Trophoblast cell (in vitro differentiated cells and primary cell): ENCODE measurements around the gene GPC3.

Experiments
- DNase-seq, 2 donors: peaks; one replicate each; pipeline ENCODE4 v3.0.0-alpha.2; 2016
- H2AFZ ChIP-seq: 2 replicates; pipeline ENCODE4 v1.6.1; 2013; ENCODE audit warnings: low read length, moderate library complexity, mild to moderate bottlenecking; ENCODE audit not compliant: insufficient read depth, poor library complexity
- H2AK5ac ChIP-seq: 2 replicates; pipeline ENCODE4 v1.6.1; 2013; ENCODE audit warnings: mild to moderate bottlenecking, low read length
- H2BK120ac ChIP-seq: 2 replicates; pipeline ENCODE4 v1.6.1; 2013; ENCODE audit warnings: low read length, mild to moderate bottlenecking, moderate library complexity; ENCODE audit not compliant: insufficient read depth, poor library complexity
- H2BK12ac ChIP-seq: 2 replicates; pipeline ENCODE4 v1.6.1; 2013; ENCODE audit warnings: mild to moderate bottlenecking, low read length, moderate library complexity
- H2BK5ac ChIP-seq: 2 replicates; pipeline ENCODE4 v1.6.1; 2013; ENCODE audit warnings: low read length, low read depth, moderate library complexity, mild to moderate bottlenecking; ENCODE audit not compliant: poor library complexity
- H3K14ac ChIP-seq: 2 replicates; pipeline ENCODE4 v1.6.1; 2013; ENCODE audit warnings: mild to moderate bottlenecking, low read length
- H3K18ac ChIP-seq: 2 replicates; pipeline ENCODE4 v1.6.1; 2013; ENCODE audit warnings: mild to moderate bottlenecking, low read length
- H3K23ac ChIP-seq: 2 replicates; pipeline ENCODE4 v1.6.1; 2013; ENCODE audit warnings: low read length
- H3K27ac ChIP-seq: 2 replicates; pipeline ENCODE4 v1.5.1; 2013; ENCODE audit warnings: low read depth, mild to moderate bottlenecking, inconsistent platforms, low read length, moderate library complexity
- H3K27me3 ChIP-seq: 2 replicates; pipeline ENCODE4 v1.6.1; 2013; ENCODE audit warnings: inconsistent platforms, mild to moderate bottlenecking, low read length, moderate library complexity; ENCODE audit not compliant: insufficient read depth
- H3K36me3 ChIP-seq, 2 experiments: 1 replicate in 1 of 2; 2 replicates in 1 of 2; pipeline ENCODE4 v1.6.1; 2013; ENCODE audit warnings: low read length in 2 of 2, mild to moderate bottlenecking in 2 of 2, moderate library complexity in 1 of 2; ENCODE audit not compliant: insufficient read depth in 2 of 2, control insufficient read depth in 1 of 2
- H3K4ac ChIP-seq: 2 replicates; pipeline ENCODE4 v1.6.1; 2013; ENCODE audit warnings: low read depth, mild to moderate bottlenecking, low read length, moderate library complexity
- H3K4me1 ChIP-seq, 2 experiments: 1 replicate in 1 of 2; 2 replicates in 1 of 2; pipeline ENCODE4 v1.6.1; 2013; ENCODE audit warnings: low read length in 2 of 2, mild to moderate bottlenecking in 2 of 2, moderate library complexity in 1 of 2; ENCODE audit not compliant: insufficient read depth in 2 of 2, control insufficient read depth in 1 of 2
- H3K4me2 ChIP-seq: 2 replicates; pipeline ENCODE4 v1.6.1; 2013; ENCODE audit warnings: inconsistent platforms, mild to moderate bottlenecking, low read length, moderate library complexity
- H3K4me3 ChIP-seq: 2 replicates; pipeline ENCODE4 v1.5.1; 2013; ENCODE audit warnings: mild to moderate bottlenecking, low read depth, low read length, inconsistent platforms
- H3K79me1 ChIP-seq: one replicate; pipeline ENCODE4 v1.6.1; 2013; ENCODE audit warnings: low read length
- H3K79me2 ChIP-seq: 2 replicates; pipeline ENCODE4 v1.6.1; 2013; ENCODE audit warnings: low read length, mild to moderate bottlenecking; ENCODE audit not compliant: control insufficient read depth, insufficient read depth, poor library complexity
- H3K9ac ChIP-seq: 2 replicates; pipeline ENCODE4 v1.6.1; 2013; ENCODE audit warnings: mild to moderate bottlenecking, low read length
- H3K9me3 ChIP-seq: 2 replicates; pipeline ENCODE4 v1.6.1; 2013; ENCODE audit warnings: low read depth, mild to moderate bottlenecking, control low read depth, inconsistent platforms, low read length; ENCODE audit not compliant: insufficient read depth
- H4K12ac ChIP-seq: 2 replicates; pipeline ENCODE4 v1.6.1; 2013; ENCODE audit warnings: low read depth, mild to moderate bottlenecking, low read length, moderate library complexity
- H4K8ac ChIP-seq: 2 replicates; pipeline ENCODE4 v1.6.1; 2013; ENCODE audit warnings: low read depth, mild to moderate bottlenecking, low read length, moderate library complexity
- H4K91ac ChIP-seq: one replicate; pipeline ENCODE4 v1.6.1; 2013; ENCODE audit warnings: low read depth, mild to moderate bottlenecking, low read length, moderate library complexity
- WGBS: extraction: QIAGEN DNeasy Blood & Tissue Kit; methylation state at CpG from one replicate; pipeline ENCODE4 v1.1.7; 2013; ENCODE audit warnings: missing lambda C conversion rate; ENCODE audit not compliant: insufficient read length, insufficient coverage; ENCODE audit errors: extremely low coverage; 5-methylcytosine and 5-hydroxymethylcytosine counted together

Gene GPC3

GRCh38 chrX:133608406-133608805 lies 377.0 kb downstream of the GPC3 start:
- Histone ChIP-seq H2AK5ac (no peak overlapping the region), H3K4me1 (no peaks in the 10 kb centered on the region), H3K4me3 (no peak overlapping the region), H3K14ac (no peak overlapping the region), H2BK5ac (no peak overlapping the region), H3K36me3 (no peaks in the 10 kb centered on the region), H3K4me2 (no peak overlapping the region), H3K23ac (no peak overlapping the region), H4K12ac (no peak overlapping the region), H3K27ac (no peak overlapping the region), H2BK120ac (no peak overlapping the region), H2AFZ (no peak overlapping the region), H3K9ac (no peak overlapping the region), H3K18ac (no peak overlapping the region), H2BK12ac (no peak overlapping the region), H3K79me2 (no peaks in the 10 kb centered on the region), H3K9me3 (no peaks in the 10 kb centered on the region), H3K27me3 (no peaks in the 10 kb centered on the region), H4K91ac (no peak overlapping the region), H3K4ac (no peak overlapping the region), H3K79me1 (no peaks in the 10 kb centered on the region), H4K8ac (no peak overlapping the region)
- no peak for DNase-seq
- no CpG with 5 or more reads among the region's 2 CpGs for WGBS

GRCh38 chrX:133607419-133608348 lies 377.7 kb downstream of the GPC3 start:
- H3K79me1 ChIP-seq: no peaks in the 10 kb centered on the region
- H3K4ac ChIP-seq: no peak overlapping the region
- DNase-seq: no peak
- no peak overlapping the region for H4K91ac ChIP-seq
- H3K27ac ChIP-seq: no peak overlapping the region
- H4K8ac ChIP-seq: no peak overlapping the region
- WGBS: no CpG with 5 or more reads among the region's 5 CpGs
- H3K27me3 ChIP-seq: no peaks in the 10 kb centered on the region
- no peak overlapping the region for H3K9ac ChIP-seq
- H2BK12ac ChIP-seq: no peak overlapping the region
- no peaks in the 10 kb centered on the region for H3K4me1 ChIP-seq
- H3K79me2 ChIP-seq: no peaks in the 10 kb centered on the region
- H3K23ac ChIP-seq: no peak overlapping the region
- no peaks in the 10 kb centered on the region for H3K9me3 ChIP-seq
- H3K14ac ChIP-seq: no peak overlapping the region
- H2AK5ac ChIP-seq: no peak overlapping the region
- H3K18ac ChIP-seq: no peak overlapping the region
- H2BK5ac ChIP-seq: no peak overlapping the region
- no peak overlapping the region for H2AFZ ChIP-seq
- no peak overlapping the region for H3K4me2 ChIP-seq
- no peak overlapping the region for H2BK120ac ChIP-seq
- H4K12ac ChIP-seq: no peak overlapping the region
- no peaks in the 10 kb centered on the region for H3K36me3 ChIP-seq
- H3K4me3 ChIP-seq: no peak overlapping the region

GRCh38 chrX:133606990-133607389 lies 378.4 kb downstream of the GPC3 start:
- WGBS: no CpG with 5 or more reads among the region's 1 CpG
- no peak for DNase-seq
- no peaks in the 10 kb centered on the region for H3K9me3 ChIP-seq
- H3K27ac ChIP-seq: no peak overlapping the region
- no peak overlapping the region for H2AFZ ChIP-seq
- H4K8ac ChIP-seq: no peak overlapping the region
- H4K91ac ChIP-seq: no peak overlapping the region
- no peaks in the 10 kb centered on the region for H3K27me3 ChIP-seq
- no peak overlapping the region for H2BK12ac ChIP-seq
- no peak overlapping the region for H2BK120ac ChIP-seq
- H4K12ac ChIP-seq: no peak overlapping the region
- no peaks in the 10 kb centered on the region for H3K36me3 ChIP-seq
- H3K4ac ChIP-seq: no peak overlapping the region
- no peak overlapping the region for H3K18ac ChIP-seq
- H3K4me3 ChIP-seq: no peak overlapping the region
- H3K79me2 ChIP-seq: no peaks in the 10 kb centered on the region
- H3K14ac ChIP-seq: no peak overlapping the region
- no peaks in the 10 kb centered on the region for H3K79me1 ChIP-seq
- H3K9ac ChIP-seq: no peak overlapping the region
- no peak overlapping the region for H3K4me2 ChIP-seq
- H2AK5ac ChIP-seq: no peak overlapping the region
- H3K23ac ChIP-seq: no peak overlapping the region
- no peak overlapping the region for H2BK5ac ChIP-seq
- H3K4me1 ChIP-seq: no peaks in the 10 kb centered on the region

GRCh38 chrX:133604801-133605200 lies 380.6 kb downstream of the GPC3 start:
- Histone ChIP-seq H3K4me1 (no peaks in the 10 kb centered on the region), H3K27ac (no peak overlapping the region), H2AK5ac (no peak overlapping the region), H3K9me3 (no peaks in the 10 kb centered on the region), H3K27me3 (no peaks in the 10 kb centered on the region), H3K14ac (no peak overlapping the region), H3K9ac (no peak overlapping the region), H3K36me3 (no peaks in the 10 kb centered on the region), H2BK5ac (no peak overlapping the region), H3K18ac (no peak overlapping the region), H4K91ac (no peak overlapping the region), H3K23ac (no peak overlapping the region), H3K79me2 (no peaks in the 10 kb centered on the region), H2BK120ac (no peak overlapping the region), H2BK12ac (no peak overlapping the region), H3K4me3 (no peak overlapping the region), H3K4ac (no peak overlapping the region), H2AFZ (no peak overlapping the region), H4K12ac (no peak overlapping the region), H3K79me1 (no peaks in the 10 kb centered on the region), H4K8ac (no peak overlapping the region), H3K4me2 (no peak overlapping the region)
- no peak for DNase-seq
- no CpG with 5 or more reads among the region's 7 CpGs for WGBS
